ENCODE data around the gene CHCHD6.

DNA sequence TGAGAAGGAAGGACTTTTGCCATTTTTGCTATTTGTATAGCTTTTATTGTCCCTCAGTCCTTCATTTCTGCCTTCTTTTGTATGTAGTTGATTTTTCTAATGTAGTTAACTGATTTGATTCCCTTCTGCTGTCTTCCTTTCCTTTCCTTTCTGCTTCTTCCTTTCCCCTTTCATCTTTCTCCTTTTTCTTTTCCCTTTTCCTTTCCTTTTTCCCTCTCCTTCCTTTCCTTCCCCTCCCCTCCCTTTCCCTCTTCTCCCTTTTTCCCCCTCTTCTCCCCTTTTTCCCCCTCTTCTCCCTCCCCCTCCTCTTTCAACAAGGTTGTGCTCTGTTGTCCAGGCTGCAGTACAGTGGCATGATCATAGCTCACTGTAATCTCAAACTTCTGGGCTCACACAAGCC lies 59.0 kb downstream of the CHCHD6 start:
- no peak for TF ChIP-seq POLR2A (IDR thresholded peaks at IDR 0.05)
- TF ChIP-seq, protein P1, sequence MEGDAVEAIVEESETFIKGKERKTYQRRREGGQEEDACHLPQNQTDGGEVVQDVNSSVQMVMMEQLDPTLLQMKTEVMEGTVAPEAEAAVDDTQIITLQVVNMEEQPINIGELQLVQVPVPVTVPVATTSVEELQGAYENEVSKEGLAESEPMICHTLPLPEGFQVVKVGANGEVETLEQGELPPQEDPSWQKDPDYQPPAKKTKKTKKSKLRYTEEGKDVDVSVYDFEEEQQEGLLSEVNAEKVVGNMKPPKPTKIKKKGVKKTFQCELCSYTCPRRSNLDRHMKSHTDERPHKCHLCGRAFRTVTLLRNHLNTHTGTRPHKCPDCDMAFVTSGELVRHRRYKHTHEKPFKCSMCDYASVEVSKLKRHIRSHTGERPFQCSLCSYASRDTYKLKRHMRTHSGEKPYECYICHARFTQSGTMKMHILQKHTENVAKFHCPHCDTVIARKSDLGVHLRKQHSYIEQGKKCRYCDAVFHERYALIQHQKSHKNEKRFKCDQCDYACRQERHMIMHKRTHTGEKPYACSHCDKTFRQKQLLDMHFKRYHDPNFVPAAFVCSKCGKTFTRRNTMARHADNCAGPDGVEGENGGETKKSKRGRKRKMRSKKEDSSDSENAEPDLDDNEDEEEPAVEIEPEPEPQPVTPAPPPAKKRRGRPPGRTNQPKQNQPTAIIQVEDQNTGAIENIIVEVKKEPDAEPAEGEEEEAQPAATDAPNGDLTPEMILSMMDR (IDR thresholded peaks at IDR 0.05), result no peak

All from adrenal gland (tissue), 5 donors.